ENCODE results near the gene RAB29.

GRCh38 chr1:205824180-205824579, 48.9 kb upstream of the RAB29 start:
- TF ChIP-seq ELF4 (IDR thresholded peaks at IDR 0.05), result no peak
- no peak for TF ChIP-seq CTBP1 (IDR thresholded peaks at IDR 0.05; ENCODE audit: borderline replicate concordance)
- no peak for TF ChIP-seq BHLHE40 (IDR thresholded peaks at IDR 0.05; ENCODE audit: borderline replicate concordance)
- no peak for TF ChIP-seq FOXK2 (IDR thresholded peaks at IDR 0.05)
- no peak for TF ChIP-seq SP1 (IDR thresholded peaks at IDR 0.05)
- TF ChIP-seq, protein P1, sequence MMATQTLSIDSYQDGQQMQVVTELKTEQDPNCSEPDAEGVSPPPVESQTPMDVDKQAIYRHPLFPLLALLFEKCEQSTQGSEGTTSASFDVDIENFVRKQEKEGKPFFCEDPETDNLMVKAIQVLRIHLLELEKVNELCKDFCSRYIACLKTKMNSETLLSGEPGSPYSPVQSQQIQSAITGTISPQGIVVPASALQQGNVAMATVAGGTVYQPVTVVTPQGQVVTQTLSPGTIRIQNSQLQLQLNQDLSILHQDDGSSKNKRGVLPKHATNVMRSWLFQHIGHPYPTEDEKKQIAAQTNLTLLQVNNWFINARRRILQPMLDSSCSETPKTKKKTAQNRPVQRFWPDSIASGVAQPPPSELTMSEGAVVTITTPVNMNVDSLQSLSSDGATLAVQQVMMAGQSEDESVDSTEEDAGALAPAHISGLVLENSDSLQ (IDR thresholded peaks at IDR 0.05), result no peak
- no peak for TF ChIP-seq TARDBP (IDR thresholded peaks at IDR 0.05)
- TF ChIP-seq SUZ12 (IDR thresholded peaks at IDR 0.05), result no peak
- no peak for TF ChIP-seq FOXM1 (IDR thresholded peaks at IDR 0.05; ENCODE audit: borderline replicate concordance)
- no peak for TF ChIP-seq NFRKB (IDR thresholded peaks at IDR 0.05)
- TF ChIP-seq ARNT (IDR thresholded peaks at IDR 0.05), result no peak
